Lower leg skin (tissue), 4 donors: ENCODE results near the gene NLE1. TPM values are rescaled to one million over a fixed set of nuclear protein-coding genes. Genes with fewer than 3 reads are reported as not detected.

Source experiments
- DNase-seq, 2 donors: peaks; one replicate each; pipeline ENCODE4 v3.0.0-alpha.2; 2019; ENCODE audit warnings: low spot score in 2 of 2
- H3K4me3 ChIP-seq: fragments of 200-600 bp; sonication (generic); 2 replicates; pipeline ENCODE4 v1.5.1; 2017; ENCODE audit warnings: mild to moderate bottlenecking, low read depth; ENCODE audit not compliant: poor library complexity, severe bottlenecking
- CTCF ChIP-seq, 3 donors: fragments of 450-650 bp; IDR thresholded peaks; one replicate each; pipeline ENCODE4 v1.5.1; 2016; ENCODE audit warnings: antibody characterized with exemption in 3 of 3, mild to moderate bottlenecking in 3 of 3, moderate library complexity in 2 of 3
- POLR2A ChIP-seq, 2 donors: fragments of 450-650 bp; IDR thresholded peaks; one replicate each; pipeline ENCODE4 v1.6.1; 2016 to 2017; ENCODE audit warnings: antibody characterized with exemption in 2 of 2, mild to moderate bottlenecking in 1 of 2, moderate library complexity in 1 of 2
- WGBS, 2 donors: methylation state at CpG; one replicate each; pipeline ENCODE4 v1.1.5; 2018; 5-methylcytosine and 5-hydroxymethylcytosine counted together
- intact Hi-C: fragments of 100-400 bp; cut with DNase I; formaldehyde crosslinking; loops from one replicate; pipeline ENCODE4 v1.15.0; 2023; ENCODE audit warnings: low total_unique reads
- total RNA-seq, 4 donors: library from RNA; depleted of rRNA; stranded (reverse); fragments of >200 nt; gene quantifications; one replicate each; pipeline ENCODE4 v1.1.0, GENCODE V29; 2016

Gene NLE1
- total RNA-seq = 10 to 100 TPM; 12.7 to 23.0 (median 13.2) TPM

GRCh38 chr17:35141681-35142466, at the start of gene NLE1:
TSS of gene NLE1 (minus strand) at chr17:35142303. CDS start at chr17:35142275, 28 bp downstream.
- DNase-seq = peak; percentile 56 to 95
- 0% methylated on average over 43 to 54 of the region's 65 CpGs for WGBS, 2 donors
- peak within 1 kb of the TSS; percentile 80 for H3K4me3 ChIP-seq
- no peak for TF ChIP-seq POLR2A (IDR thresholded peaks at IDR 0.05)
- TF ChIP-seq CTCF (IDR thresholded peaks at IDR 0.05) = peak in 1 of 3 donors; percentile 78
- intact Hi-C loops = no loop called here

- no peak for DNase-seq
- intact Hi-C loops = no loop called here
- WGBS, 2 donors = 59 to 69% methylated on average over 11 of the region's 11 CpGs
- TF ChIP-seq CTCF (IDR thresholded peaks at IDR 0.05) = no peak
- no peak for TF ChIP-seq POLR2A (IDR thresholded peaks at IDR 0.05)
- no peak overlapping the region for H3K4me3 ChIP-seq
Observed at GRCh38 chr17:35191001-35191695, 49.0 kb upstream of the NLE1 start.

GRCh38 chr17:35189291-35189690, 47.2 kb upstream of the NLE1 start:
- WGBS, 2 donors = 61 to 66% methylated on average over 3 of the region's 3 CpGs
- no peak for DNase-seq
- TF ChIP-seq POLR2A (IDR thresholded peaks at IDR 0.05) = no peak
- TF ChIP-seq CTCF (IDR thresholded peaks at IDR 0.05) = no peak
- H3K4me3 ChIP-seq = no peak overlapping the region
- intact Hi-C loops = no loop called here

- no peak for DNase-seq
- intact Hi-C loops = no loop called here
- 54 to 59% methylated on average over 2 of the region's 2 CpGs for WGBS, 2 donors
- H3K4me3 ChIP-seq = no peak overlapping the region
- TF ChIP-seq CTCF (IDR thresholded peaks at IDR 0.05) (no peak), POLR2A (IDR thresholded peaks at IDR 0.05) (no peak)
Observed at GRCh38 chr17:35188111-35188510, 46.0 kb upstream of the NLE1 start.

GRCh38 chr17:35187481-35187880, 45.4 kb upstream of the NLE1 start:
- WGBS, 2 donors = 82 to 85% methylated on average over 2 of the region's 2 CpGs

More at GRCh38 chr17:35187481-35187880, 45.4 kb upstream of the NLE1 start:
- intact Hi-C loops = no loop called here
- TF ChIP-seq CTCF (IDR thresholded peaks at IDR 0.05) = no peak
- no peak for TF ChIP-seq POLR2A (IDR thresholded peaks at IDR 0.05)
- DNase-seq = no peak
- H3K4me3 ChIP-seq = no peak overlapping the region
